NCI-H2029 (cell line): ENCODE measurements around the gene NECAP2.
"Not testable (repeated sequence)": the region's sequence is repeated elsewhere in the genome, so short reads cannot be mapped to it uniquely, and the experiment has no call there.

Experiments
- DNase-seq: peaks from one replicate; lab custom pipeline; 2025; lab: John Stamatoyannopoulos, UW

The NECAP2 gene

GRCh38 chr1:16430606-16431005 is 9.9 kb upstream of the NECAP2 start:
- DNase-seq = no peak

GRCh38 chr1:16433030-16433429 is 7.5 kb upstream of the NECAP2 start:
- DNase-seq = no peak

GRCh38 chr1:16434007-16434406 is 6.5 kb upstream of the NECAP2 start:
- no peak for DNase-seq

DNA sequence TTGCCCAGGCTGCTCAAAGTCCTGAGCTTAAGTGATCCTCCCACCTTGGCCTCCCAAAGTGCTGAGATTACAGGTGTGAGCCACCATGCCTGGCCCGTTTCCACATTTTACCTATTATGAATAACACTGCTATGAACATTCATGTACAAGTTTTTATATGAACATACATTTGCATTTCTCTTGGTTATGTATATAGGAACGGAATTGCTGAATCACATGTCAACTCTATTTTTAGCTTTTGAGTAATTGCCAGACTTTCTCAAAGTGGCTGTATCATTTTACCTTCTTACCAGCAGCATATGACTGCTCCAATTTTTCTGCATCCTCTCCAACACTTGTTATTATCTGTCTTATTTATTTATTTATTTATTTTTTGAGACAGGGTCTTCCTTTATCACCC is 6.0 kb upstream of the NECAP2 start:
- DNase-seq = no peak

DNA sequence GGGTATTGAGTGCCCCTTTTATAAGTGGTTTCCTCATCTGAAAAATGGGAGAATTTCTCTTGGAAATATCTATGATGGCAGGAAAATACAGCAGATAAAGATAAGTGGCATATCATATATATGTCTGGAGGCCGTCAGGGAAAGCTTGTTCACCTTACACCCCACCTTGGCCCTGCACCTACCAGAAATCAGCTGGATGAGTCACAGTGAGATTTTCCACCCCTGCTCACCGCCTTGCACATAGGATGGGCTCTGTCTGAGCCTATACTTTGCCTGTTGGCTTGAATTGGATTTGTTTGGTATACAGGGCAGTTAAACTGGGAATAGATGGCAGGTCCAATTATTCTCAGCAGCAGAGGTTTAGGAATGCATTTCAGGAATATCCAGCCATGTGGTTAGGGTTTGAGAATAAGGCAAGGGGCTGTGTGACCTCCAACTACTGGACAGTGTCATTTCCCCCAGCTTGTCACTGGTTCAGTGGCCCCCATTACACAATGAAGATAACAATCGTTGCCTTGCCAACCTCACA is 3.5 kb upstream of the NECAP2 start, which contains the start of gene SPATA21:
SPATA21 (minus strand) TSS at position 479 of the 529 bp plus-strand sequence. CDS start 6,053 bp downstream, outside the sequence.
- no peak for DNase-seq

GRCh38 chr1:16438516-16438915 is 2.0 kb upstream of the NECAP2 start:
- no peak for DNase-seq

- DNase-seq = no peak
Observed at GRCh38 chr1:16438924-16439323, 1.6 kb upstream of the NECAP2 start.

- DNase-seq = no peak
Observed at GRCh38 chr1:16440131-16440469, 424 bp upstream of the NECAP2 start.

DNA sequence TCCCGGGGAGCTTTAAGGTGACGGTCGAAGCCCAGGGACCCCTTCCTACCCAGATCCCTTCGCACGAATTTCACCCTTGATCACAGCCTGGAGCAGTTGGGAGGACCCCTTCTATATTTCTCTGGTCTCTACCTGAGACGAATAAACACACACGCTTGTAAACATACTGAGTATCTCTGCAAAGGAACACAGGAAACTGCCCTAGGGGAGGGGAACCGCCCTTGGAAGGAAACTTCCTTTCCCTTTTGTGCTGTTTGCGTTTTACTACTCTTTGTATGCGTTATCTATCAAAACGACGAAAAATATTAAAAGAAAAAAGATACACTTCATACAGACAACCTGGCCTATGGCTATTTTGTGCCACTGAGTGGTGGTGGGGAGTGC is 750 bp downstream of the NECAP2 start:
- DNase-seq = no peak

DNA sequence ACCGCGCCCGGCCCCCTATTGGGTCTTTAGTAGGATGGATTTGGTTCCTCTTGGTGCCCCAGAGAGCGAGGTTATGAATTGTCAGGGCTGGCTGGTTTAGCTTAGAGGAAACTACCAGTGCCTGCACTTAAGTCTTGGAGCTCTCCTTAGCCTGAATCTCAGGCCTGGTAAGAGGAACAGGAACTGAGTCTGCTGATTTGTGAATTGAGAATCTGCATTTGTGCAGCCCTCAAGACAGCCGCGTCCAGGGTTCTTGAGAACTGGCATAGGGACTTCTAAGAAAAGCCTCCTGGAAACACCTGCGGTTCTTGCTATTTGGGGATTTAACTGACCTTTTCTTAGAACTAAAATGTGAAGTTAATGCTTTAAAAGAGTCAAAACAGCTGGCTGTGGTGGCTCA is 1.7 kb downstream of the NECAP2 start:
- DNase-seq = no peak

GRCh38 chr1:16442941-16443340 is 2.4 kb downstream of the NECAP2 start:
- no peak for DNase-seq

- DNase-seq = no peak
Observed at GRCh38 chr1:16443975-16444770, 3.6 kb downstream of the NECAP2 start.

DNA sequence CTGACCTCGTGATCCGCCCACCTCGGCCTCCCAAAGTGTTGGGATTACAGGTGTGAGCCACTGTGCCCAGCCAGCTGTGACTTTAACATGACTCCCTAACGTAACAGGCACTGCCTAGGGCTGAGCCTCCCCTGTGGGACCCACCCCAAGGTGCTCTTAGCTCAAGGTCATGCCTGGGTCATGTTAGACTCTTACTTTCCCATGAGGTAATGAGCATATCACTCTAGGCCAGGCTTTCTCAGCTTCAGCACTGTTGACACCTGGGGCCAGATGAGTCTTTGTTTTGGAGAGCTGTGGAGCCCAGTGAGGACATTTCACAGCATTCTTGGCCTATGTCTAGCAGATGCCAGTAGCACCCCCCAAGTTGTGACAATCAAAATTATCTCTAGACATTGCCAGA is 4.5 kb downstream of the NECAP2 start:
- no peak for DNase-seq

- DNase-seq = no peak
Observed at GRCh38 chr1:16446116-16446515, 5.6 kb downstream of the NECAP2 start.

DNA sequence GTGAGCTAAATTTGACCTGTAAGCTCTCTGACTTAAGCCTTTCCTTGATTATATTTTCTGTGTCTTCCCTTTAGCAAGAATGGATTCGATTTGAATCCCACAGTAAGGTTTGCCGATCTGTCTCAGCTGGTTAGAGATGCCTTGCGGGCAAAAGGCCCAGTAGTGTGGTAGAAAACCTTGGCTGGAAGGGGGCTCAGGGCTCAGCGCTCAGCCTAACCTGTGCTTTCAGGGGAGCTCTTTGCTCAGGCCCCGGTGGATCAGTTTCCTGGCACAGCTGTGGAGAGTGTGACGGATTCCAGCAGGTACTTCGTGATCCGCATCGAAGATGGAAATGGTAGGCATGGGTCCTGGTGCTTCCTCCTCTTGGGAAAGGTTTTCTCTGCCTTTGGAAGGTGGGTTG is 7.1 kb downstream of the NECAP2 start:
- no peak for DNase-seq

- DNase-seq = no peak
Observed at GRCh38 chr1:16449065-16449464, 8.5 kb downstream of the NECAP2 start.

- no peak for DNase-seq
Observed at GRCh38 chr1:16449666-16450065, 9.1 kb downstream of the NECAP2 start.

- DNase-seq = no peak
Observed at GRCh38 chr1:16450863-16451481, 10.4 kb downstream of the NECAP2 start.

DNA sequence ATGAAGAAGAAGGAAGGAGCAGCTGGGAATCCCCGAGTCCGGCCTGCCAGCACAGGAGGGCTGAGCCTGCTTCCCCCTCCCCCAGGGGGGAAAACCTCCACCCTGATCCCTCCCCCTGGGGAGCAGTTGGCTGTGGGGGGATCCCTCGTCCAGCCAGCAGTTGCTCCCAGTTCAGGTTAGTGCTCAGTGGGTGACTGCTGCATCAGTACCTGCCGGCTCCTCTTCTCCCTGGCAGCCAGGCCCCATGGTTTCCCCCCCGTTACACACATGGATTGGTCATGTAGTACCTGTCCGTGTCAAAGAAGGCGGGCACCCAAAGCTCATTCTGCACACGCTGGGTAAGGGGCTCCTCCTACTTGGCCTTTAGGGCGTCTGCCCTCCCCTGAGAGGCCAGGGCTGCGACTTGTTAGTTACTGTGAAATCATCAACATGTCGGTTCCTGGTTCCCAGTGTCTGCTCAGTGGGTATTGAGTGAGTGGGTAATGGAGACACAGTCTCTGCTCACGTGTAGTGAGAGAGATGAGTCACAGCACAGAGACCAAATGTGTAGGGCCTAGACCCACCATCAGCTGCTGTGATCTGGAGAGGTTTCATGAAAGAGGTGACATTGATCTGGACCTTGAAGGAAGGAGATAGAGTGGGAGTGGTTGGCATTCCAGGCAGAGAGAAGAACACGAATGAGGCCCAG is 11.5 kb downstream of the NECAP2 start:
- DNase-seq = no peak

- not testable (repeated sequence) for DNase-seq
Observed at GRCh38 chr1:16454909-16455308, 14.4 kb downstream of the NECAP2 start.

GRCh38 chr1:16456151-16456550 is 15.6 kb downstream of the NECAP2 start:
- not testable (repeated sequence) for DNase-seq

- DNase-seq = peak; percentile 2
Observed at GRCh38 chr1:16458831-16459230, 18.3 kb downstream of the NECAP2 start.

DNA sequence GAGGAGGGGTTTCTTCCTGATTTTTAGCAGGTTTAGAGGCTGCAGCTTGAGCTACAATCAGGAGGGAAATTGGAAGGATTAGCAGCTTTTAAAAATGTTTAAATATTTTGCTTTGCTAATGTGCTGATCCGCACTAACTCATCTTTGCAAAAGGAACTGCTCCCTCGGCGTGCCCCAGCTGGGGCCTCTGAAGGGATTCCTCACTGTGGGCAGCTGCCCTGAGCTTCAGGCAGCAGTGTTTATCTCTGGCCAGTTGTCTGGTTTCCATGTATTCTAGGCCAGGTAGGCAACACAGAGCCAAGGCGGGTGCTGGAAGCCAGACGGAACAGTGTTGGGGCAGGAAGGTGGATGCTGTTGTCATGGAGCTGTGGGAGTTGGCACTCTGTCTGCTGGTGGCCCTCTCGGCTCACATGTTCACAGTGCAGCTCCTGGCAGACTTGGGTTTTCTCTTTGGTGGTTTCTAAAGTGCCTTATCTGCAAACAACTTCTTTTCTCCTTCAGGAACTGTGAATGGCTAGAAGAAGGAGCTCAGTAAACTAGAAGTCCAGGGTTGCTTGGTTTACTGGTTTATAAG is 18.9 kb downstream of the NECAP2 start:
- DNase-seq = no peak
